ENCODE data around the gene SF3B2.
"Not testable (repeated sequence)": the region's sequence is repeated elsewhere in the genome, so short reads cannot be mapped to it uniquely, and the experiment has no call there.

SF3B2 gene

GRCh38 chr11:66111158-66111557 lies 59.0 kb downstream of the SF3B2 start:
- DNase-seq (ENCODE audit: low read depth), result no peak

DNA sequence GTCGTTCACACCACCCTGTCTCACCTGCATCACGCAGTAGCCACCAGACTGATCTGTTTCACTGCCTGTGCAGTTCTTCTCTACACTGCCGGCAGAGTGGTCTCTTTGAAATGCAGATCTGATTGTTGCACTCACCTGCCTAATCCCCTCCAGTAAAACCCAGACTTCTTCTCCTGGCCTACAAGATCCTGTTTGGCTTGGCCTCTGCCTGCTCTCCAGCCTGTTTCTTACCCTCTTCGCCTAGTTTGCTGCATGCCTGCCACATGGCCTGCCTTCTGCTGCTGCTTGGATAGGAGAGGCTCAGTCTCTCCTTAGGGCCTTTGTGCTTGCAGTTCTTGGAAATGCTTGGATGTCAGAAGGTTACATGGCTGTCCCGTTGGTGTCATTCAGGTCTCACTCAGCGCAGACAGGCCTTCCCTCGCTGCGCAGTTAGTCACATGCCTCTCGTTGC lies 59.9 kb downstream of the SF3B2 start:
- DNase-seq (ENCODE audit: low read depth), result no peak

DNA sequence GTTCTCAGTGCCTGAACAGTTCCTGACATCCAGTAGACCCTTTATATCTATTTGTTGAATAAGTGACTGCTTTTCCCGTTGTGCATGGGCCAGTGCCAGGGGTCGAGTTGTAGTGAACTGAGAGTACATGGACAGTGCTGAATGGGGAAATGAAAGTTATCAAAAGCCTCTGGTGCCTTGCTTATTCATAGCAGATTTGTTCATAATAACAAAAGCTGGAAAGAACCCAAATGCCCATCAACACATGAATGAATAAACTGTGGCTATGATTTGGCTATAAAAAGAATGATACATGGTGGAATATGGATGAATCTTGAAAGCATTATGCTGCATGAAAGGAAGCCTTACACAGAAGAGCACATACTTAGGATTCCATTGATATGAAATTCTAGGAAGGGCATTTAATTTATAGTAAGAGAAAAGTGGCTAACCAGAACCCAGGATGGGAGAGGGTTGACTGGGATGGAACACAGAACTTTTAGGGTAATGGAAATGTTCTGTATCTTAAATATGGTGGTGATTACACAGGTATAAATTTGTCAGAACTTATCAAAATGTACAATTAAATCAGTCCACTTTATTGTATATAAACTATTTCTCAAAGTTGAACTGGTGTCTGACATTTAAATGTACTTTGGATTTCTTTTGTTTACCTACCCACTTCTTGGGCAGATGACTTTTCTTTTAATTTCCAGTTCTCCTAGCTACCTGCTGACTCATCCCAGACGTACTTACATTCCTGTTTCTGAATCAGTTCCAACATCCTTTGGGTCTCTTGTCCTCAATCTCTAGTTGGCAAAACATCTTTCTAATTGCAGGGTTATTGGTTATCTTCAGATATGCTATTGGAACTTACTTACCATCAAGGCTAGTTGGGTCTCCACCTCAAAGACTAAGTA lies 60.7 kb downstream of the SF3B2 start:
- DNase-seq (ENCODE audit: low read depth), result no peak

GRCh38 chr11:66114957-66115356 lies 62.8 kb downstream of the SF3B2 start:
- DNase-seq (ENCODE audit: low read depth), result not testable (repeated sequence)

DNA sequence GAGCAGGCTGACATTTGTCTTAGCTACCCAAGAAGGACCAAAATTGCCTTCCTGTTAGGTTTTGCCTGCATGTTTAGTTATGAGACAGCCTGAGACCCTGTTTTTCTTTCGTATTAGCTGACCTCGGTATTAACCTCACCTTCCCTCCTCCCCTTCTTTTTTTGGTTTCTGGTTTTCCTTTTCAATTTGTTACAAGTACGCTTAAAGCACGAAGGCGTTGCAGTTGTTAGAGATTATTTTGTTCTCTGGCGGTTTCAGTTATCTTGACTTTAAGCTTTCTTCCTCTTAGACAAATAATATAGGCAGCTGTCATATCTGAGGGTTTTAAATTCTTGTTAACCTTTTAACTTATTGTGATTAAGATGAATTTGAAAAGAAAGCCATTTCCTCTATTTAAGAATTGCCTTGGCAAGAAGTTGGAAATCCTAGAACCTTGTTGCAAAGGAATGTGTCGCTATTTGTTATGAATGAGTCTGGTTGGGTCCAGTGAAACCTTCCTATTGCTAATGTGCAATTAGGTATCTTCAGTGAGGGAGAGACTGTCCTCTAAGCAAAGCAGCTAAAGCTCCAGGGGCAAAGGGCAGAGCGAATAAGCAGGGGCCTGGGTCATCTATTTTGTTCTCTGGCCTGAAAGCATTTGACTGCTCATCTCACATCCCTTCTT lies 63.6 kb downstream of the SF3B2 start:
- no peak for DNase-seq (ENCODE audit: low read depth)

GRCh38 chr11:66116576-66117361 lies 64.6 kb downstream of the SF3B2 start:
- no peak for DNase-seq (ENCODE audit: low read depth)

- no peak for DNase-seq (ENCODE audit: low read depth)
Observed at GRCh38 chr11:66118847-66119246, 66.7 kb downstream of the SF3B2 start.

All from CMK (cell line).